Body of pancreas (tissue), 4 donors: Measurements from ENCODE around the gene CCDC6.
"Not testable (repeated sequence)": the region's sequence is repeated elsewhere in the genome, so short reads cannot be mapped to it uniquely, and the experiment has no call there.

ENCODE experiments used
- CTCF ChIP-seq, 7 experiments: fragments of 450-650 bp in 4 of 7; fragments of 200-600 bp in 3 of 7; sonication (generic) in 3 of 7; IDR thresholded peaks; one replicate each; pipeline ENCODE4 v1.5.1; 2016 to 2019; ENCODE audit warnings: antibody characterized with exemption in 7 of 7
- POLR2A ChIP-seq, 3 donors: fragments of 450-650 bp; IDR thresholded peaks; one replicate each; pipeline ENCODE4 v1.6.1; 2016; ENCODE audit warnings: antibody characterized with exemption in 3 of 3, mild to moderate bottlenecking in 2 of 3

GRCh38 chr10:59785476-59785875 is 120.9 kb downstream of the CCDC6 start:
- not testable (repeated sequence) for TF ChIP-seq CTCF, POLR2A (IDR thresholded peaks at IDR 0.05)
